Kasumi-1 (cell line): ENCODE data around the gene ADAM12.

Source experiments
- DNase-seq, 2 experiments: peaks; one replicate each; lab custom pipeline; 2025; lab: John Stamatoyannopoulos, UW

ADAM12 gene

DNA sequence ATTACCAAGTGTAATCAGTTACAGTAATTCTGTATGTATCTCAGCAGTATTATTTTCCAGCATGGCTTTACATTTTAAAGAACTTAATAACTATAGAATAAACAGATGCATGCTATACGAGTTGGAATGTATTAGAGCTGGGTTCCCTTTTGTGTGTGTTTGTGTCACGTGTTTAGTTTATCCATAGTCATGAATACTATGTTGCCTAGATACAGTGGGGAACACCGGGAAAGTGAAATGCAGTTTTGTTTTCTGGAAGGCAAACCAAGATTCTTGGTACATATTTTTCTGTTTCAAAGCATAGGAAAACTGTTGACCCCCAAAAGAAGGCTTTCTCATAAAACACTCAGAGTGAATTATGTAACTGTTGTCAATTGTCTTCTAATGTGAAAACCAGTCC lies 372.9 kb downstream of the ADAM12 start:
- DNase-seq, result no peak

DNA sequence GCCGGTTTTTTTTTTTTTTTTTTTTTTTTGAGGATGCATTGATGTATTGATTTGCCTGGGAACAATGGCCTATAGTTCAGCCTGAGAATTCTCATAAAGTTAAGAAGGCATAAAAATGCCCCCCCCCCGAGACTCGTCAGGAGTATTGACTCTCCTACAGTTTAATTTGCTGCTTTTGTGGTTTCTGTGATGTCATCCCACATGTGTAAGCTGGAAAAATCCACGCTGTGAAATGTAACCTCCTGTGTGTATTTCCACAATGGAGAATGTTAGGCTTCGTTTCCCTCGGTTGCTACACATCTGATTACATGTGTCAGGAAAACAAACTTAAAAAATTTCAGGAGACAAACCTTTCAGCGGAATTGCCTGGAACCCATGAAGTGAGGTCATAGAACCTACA lies 374.0 kb downstream of the ADAM12 start:
- no peak for DNase-seq

DNA sequence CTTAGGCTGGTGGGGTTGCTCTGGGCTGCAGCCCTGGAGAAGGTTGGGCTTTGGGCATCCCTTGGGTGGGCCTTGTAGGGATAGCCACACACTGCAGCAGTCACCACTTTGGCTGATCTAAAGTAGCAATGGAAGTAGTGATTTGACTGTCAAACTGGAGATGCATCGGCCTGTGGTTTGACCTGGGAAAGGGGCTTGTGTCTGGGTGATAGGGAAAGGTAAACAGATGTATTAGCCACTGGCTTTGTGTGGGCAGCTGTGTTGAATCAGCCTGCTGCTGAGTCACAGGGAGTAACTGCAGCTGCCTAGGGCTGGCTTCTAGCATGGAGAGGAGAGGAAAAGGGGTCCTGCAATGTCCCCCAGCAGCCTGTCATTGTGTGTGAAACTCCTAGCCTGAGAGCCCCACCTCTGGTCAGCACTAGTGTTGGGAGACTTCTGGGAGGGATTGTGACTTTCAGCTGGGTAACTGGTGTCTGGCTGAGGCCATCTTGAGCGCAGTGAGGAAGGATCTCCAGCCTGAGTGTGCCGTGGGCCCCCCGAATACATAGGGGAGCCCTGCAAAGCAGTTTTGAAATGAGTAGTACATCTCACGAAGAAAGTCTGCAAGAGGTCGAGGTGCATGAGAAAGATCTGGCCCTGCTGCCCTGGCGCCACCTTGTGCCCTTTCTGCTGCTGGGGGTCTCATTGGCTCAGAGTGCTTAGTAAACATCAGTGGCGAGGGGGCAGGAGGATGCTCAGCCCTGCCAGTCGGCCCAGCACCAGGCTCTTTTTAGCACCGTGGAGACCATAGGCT lies 374.6 kb downstream of the ADAM12 start:
- no peak for DNase-seq

DNA sequence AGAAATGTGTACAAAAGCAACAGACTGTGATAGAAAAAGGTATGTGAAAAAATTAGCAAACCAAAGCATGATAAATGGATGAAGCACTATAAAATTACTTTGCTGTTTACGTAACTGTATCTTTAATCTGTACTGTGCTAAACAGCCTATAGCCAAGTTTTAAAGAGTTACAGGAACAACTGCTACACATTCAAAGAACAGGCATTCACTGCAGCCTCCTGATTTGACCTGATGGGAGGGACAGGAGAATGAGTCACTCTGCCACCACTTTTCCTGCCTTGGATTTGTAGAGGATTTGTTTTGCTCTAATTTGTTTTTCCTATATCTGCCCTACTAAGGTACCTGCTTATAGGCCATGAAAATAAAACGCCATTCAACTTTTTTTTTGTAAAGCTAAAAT lies 375.8 kb downstream of the ADAM12 start:
- DNase-seq, result no peak

DNA sequence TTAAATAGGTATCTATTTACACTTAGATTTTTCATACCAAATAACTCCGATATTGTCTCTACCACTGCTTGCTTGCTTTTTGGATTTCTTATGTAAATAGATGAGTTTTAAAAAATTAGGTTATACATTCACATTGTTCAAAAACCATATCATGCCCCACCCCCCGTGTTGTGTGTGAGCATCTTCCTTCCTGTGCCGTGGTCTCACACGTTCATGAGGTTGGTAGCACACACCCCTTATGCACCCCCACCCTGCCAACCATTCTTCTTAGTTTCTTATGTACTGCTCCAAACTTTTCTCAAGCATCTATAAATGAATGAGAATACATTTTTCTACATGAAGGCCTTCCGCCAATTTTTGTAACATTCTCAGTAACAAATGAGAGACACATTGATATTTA lies 376.3 kb downstream of the ADAM12 start:
- DNase-seq, result no peak

DNA sequence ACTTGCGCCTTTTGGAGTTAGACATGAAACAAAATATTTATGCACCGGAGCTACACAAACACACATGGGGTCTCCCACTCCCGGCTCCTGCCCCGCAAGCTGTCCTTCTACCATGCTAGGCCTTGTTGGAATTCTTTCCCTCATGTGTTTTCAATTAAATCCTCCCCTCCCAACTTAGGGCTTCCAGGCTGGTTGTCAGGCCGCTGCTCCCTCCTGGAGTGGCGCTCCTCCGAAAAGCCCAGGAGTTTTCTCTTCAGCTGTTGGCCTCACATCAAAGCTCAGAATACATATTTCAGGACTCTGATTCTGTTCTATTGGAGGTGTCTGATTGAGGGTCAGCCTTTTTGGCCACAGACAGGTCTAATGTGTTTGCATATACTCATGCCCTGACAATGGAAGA lies 378.6 kb downstream of the ADAM12 start:
- DNase-seq, result no peak

DNA sequence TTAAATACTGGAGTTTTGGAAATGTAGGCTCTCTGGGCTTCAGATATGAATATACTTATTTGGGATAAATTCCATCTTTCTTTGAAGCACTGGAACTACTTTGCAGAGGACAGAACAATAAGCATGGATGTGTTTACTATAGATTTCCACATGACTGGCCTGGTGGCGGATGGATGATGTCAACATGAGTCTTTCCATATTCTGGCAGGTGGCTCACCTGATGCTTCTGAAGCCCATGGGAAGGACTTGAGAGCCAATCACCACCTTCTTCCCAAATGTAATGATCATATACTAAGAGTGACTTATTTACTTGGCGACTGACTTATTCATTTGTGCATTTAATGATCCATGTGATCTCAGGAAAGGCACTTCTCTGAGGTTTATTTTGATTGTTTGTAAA lies 381.4 kb downstream of the ADAM12 start:
- DNase-seq, result no peak

DNA sequence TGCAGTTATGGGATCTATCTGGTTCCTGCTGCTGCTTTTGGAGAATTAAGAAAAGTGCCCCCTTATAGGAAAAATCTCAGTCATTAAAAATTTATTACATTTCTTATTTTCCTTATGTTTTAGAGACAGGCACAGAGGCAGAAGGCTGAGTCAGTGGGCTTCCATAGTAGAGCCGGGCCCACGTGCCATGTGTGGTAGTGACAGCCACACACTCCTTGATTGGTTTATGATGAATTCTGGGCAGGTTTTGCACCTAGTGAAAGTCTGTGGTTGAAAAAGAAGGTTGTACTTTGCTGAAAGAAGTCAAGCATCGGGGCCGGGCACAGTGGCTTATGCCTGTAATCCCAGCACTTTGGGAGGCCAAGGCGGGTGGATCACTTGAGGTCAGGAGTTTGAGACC lies 382.0 kb downstream of the ADAM12 start:
- DNase-seq, result no peak

DNA sequence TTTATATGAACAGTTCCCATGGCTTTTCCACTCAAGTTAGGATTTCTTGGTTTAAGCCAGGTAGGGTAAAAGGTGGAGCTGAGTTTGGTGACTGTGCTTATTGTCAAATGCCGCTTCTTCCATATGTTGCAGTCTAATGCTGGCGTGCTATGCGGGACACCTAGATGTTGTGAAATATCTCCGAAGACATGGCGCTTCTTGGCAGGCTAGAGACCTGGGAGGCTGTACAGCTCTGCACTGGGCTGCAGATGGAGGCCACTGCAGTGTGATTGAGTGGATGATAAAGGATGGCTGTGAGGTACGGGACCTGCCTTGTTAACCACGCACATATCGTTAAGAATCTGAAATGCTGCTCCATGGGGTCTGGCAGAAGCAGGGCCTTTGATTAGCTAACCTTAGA lies 383.5 kb downstream of the ADAM12 start:
- no peak for DNase-seq

DNA sequence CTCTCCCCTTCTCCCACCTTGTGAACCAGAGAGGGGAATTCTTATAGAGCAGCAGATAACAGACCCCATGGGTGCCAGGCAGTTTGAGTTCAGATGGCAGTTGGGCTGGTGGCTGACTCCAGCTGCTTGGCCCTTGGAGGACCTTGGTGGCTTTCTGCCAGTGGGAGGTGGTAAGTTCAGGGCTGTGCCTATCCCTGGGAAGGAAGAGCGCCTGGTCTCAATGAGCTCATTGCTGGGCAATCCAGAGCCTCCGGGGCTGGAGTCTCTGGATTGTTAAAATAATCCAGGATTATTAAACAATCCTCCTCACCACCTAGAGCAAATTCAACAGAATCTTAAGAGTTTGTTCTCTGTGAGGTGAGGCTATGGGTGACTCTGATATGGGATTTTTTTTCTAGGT lies 386.7 kb downstream of the ADAM12 start:
- no peak for DNase-seq

DNA sequence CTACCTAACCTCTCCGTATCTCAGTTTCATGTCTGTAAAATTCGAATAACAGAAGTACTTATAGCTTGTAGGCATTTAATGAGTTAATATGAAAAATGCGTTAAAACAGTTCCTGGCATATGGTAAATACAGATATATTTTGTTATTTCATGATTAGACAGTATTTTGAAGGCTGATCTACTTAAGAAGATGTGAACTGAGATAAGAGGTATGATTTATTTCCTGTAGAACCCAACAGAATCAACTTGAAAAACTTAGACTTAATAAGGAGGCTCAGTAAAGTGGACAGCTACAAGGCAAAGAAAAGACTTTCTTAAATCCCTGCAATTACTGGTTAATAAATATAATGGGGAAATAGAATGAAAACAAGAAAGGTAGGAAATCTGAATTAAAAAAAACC lies 388.6 kb downstream of the ADAM12 start:
- no peak for DNase-seq

DNA sequence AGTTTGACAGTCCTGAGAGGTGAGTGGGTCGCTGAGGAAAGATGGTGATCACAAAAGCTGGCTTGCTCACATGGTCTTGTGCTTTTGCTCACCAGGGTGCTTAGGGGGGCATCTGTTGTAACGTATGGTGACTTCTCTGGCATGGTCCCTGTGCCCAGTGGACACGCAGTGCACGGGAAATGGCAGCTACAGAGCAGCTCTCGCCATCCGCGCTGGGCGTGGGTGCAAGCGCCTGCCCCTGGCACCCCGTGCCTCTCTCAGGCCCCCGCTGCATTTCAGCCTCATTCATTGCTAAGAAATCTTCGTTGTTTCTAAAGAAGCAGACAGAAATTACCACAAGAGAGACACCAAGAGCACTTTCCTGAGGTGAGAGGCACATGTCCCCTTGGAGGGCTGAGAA lies 390.7 kb downstream of the ADAM12 start:
- DNase-seq, result no peak

DNA sequence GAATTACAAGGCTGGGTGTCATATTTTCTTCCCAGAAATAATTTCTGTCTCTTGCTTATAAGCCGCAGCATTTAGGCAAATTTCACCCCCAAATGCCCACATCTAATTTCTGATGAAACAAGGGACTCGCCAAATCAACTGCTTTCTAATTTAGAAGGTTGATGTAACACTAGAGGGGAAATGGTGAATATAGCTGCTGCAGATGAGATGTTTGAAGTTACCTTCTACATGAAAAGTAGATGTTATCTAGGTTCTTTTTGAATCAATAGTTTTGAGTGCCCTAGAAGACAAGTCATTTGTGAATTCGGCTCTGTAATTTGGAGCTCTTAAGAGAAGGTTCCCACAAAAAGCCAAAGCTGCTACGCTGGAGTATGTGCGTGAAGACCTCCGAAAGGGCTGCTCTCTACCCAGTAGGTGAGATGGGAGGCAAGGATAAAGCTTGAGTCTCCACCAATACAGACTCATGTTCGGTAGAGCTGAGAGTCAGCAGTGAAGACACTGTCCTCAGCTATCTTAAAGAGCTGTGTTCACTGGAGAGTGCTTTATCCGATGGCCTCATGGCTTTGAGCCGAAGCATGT lies 392.5 kb downstream of the ADAM12 start:
- DNase-seq, result no peak

DNA sequence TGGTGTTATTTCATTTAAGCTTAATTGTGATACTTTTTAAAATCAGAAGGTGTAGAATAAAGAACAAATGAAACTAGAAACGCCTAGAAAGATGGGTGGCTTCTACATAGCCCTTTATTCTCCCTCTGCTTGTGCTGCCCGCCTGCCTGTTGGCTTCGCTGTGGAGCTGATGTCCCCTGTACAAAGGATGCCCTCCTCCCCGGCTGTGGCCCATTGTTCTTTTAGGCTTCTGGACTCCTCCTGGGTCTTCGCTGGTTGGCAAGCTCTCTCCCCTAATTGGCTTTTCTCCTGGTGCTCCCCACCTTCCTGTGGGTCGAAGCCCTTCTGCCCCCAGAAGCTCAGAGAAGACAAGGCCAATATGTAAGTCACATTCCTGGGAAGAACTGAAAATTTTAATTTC lies 393.7 kb downstream of the ADAM12 start:
- DNase-seq, result no peak

DNA sequence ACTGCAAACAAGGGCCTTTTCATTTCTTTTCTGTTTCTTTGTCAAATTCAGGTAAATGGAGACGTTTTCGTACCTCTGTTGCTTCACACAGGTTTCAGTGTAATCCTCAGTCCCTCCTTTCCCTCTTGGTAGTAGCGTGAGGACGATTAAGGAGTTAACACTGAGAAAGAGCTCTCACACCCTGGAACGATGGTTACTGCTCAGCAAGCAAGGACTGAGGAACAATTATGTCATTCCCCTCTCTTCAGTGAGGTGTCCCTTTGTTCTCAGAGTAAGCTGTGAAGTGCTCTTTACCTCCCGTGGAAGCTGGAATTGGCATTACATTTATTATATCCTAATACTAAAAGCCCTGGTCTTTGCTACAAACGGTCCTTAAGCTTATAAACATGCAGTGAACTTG lies 396.0 kb downstream of the ADAM12 start:
- no peak for DNase-seq

DNA sequence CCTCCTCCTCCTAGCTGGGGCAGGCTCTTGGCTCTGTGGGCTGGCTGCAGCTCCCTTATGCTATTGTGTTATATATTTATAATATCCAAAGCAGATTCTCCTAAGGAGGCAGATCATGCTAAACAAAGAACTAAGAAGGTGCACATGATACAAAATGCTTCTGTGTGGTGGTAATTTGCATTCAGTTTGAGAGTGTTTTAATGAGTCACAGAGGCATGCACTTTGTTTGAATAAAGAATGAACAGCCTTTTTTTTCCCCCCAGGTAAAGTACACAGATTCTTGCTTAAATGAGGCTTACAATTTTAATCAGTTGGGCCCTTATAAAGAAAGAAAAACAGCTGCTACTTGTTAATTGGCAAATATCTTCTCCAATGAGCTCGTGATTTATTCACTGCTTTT lies 396.9 kb downstream of the ADAM12 start:
- DNase-seq, result no peak

DNA sequence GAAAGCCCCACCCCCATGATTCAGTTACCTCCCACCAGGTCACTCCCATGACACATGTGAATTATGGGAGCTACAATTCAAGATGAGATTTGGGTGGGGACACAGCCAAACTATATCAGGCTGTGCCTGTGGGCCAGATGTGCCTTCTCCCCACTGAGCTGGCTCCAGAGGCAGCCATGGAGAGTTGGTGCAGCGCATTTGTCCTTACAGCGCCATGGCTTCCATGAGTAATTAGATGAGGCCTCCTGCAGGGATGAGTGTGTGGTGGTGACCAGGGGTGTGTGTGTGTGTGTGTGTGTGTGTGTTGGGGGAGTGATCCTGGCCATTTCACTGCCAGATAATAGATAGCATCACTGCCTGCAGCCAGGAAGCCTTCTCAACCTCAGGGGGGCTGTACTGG lies 397.3 kb downstream of the ADAM12 start:
- DNase-seq, result no peak

DNA sequence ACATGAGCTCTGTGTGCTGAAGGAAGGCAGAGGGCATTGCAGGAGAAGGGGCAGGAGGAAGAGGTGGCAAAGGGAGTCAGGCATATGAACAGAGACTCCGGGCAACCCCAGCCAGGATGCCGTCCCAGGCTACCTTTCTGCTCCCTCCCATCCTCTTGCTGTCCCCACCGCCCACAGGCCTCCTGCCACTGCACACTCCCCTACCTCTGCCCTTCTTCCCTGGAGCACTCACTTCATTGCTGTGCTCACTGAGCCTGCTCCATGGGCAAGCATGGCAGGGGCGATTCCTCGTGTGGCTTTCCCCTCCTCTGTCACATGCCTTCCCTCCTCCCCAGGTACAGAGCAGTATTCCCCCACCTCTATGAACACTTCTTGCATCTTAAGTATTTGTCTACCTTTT lies 398.5 kb downstream of the ADAM12 start:
- no peak for DNase-seq

DNA sequence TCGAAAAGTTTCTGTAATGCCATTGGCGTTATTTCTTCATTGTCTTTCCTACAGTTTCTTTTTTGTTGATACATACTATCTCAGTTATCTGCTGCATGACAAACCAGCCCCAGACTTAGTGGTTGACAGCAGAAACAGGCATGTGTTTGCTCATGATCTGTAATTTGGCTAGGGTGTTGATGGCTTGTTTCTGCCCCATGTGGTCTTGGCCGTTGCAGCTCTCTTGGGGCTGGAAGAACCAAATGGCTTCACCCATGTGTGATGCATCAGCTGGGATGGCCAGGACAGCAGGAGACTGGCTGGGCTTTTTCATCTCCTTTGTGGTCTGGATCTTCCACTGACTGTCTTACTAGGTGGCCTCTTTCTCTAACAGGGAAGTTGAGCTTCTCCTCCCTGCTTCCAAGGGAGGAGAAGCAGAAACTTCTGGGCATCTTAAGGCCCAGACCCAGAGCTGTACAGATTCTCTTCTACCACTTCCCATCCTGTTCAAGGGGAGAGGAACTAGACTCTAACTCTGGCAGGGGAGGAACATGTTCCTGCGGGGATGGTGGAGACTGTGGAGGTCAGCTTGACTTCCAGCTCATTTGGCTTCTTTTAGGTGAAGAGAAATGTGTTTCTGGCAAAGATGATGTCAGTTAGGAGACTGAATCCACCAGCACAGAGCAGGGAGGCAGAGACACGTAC lies 402.6 kb downstream of the ADAM12 start:
- DNase-seq, result peak; percentile 50 to 51

DNA sequence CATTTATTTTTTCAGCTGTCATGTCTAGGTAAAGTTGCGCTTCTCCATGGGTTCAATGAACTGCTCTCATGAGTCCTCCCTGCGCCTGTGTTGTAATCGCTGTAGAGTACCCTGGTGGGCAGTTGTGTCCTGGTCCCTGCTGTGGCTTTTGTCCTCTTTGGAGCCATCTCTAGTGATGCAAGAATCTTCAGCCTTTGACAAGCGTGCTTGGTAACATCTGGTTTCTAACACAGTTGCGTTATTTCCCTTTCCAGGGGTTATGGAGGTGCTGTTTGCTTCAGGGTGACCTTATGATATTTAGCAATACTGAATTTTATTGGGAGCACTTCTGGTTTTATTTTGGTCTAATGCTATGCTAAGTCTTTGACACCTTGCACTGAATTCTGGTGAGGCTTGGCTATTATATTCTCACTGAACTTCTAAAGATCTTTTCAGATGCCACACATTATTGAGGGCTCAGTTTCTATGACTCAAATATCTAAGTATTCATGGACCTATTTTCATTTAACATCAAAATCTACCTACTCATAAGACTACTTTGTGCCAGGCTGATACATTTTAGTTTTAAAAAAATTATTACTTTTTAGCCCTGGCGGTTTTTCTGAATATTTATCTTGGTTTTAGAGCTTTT lies 403.3 kb downstream of the ADAM12 start:
- no peak for DNase-seq

DNA sequence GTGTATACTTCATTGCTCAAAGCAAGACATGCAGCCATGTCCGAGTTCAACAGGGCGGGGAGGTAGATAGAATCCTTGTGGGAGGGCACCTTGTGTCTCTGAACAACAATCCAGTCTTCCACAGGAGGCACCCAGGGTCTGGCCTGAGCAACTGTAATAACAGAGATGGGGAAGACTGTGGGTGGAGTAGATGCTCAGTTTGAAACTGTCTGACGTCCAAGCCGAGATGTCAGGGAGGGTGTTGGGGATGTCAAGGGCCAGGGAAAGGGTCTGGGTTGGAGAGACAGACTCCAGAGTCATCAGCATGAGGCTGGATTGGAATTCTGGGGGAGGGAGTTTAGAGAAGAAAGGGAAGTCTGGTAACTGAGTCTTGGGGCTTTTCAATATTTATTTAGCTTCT lies 403.9 kb downstream of the ADAM12 start:
- no peak for DNase-seq

DNA sequence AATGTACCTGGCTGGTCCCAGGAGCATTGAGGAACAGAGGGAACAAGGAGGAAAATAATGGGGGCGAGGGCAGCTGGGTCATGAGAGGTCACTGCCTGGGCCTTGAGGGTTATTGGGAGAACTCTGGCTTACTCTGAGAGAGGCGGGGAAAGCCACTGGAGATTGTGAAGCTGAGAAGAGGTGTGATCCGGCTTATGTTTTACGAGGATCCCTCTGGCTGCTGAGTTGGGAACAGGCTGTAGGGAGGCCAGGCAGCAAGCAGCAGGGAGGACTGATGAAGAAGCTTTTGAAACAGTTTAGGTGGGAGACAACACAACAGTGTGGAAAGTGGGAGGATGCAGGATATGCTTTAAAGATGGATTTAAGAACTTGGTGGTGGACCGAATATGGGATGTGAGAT lies 404.6 kb downstream of the ADAM12 start:
- DNase-seq, result no peak

DNA sequence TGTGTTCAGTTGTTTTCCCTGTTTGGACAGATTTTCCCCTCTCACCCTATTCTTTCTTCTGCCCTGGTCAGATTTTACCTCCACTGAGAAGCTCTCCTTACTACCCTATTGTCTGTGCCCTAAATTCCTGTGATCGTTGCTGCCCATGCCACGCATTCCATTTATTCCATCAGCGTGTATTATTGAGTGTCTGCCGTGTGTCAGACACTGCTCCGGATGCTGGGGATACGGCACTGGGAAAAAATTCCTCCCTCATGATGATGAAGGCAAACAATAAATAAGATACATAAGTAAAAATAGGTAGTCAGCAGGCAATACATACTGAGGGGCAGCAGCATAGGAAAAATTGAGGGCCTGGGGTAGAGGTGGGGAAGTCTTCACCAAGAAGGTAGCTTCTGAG lies 405.1 kb downstream of the ADAM12 start:
- DNase-seq, result no peak
